WTC11 (cell line): ENCODE results near the gene LRP11. TPM values are rescaled to one million over a fixed set of nuclear protein-coding genes. Genes with fewer than 3 reads are reported as not detected.

Experiments used
- ATAC-seq: fragments of 200-7000 bp; cut with Tn5 transposase; 2 replicates; pipeline ENCODE4 v1.10.0; 2021; ENCODE audit warnings: mild to moderate bottlenecking, moderate library complexity
- CTCF ChIA-PET: fragments of 300-600 bp; sonication (Branson Sonifier 250); formaldehyde crosslinking; loops from one replicate; lab custom pipeline; 2021; ENCODE audit warnings: antibody characterized with exemption; lab: Charles Lee
- POLR2A ChIA-PET: fragments of 350-600 bp; sonication (Branson Sonifier 250); formaldehyde crosslinking; loops from one replicate; lab custom pipeline; 2021; ENCODE audit warnings: antibody characterized with exemption; lab: Charles Lee
- DNase-seq: peaks from one replicate; pipeline ENCODE4 v3.0.0; 2021; ENCODE audit warnings: low spot score
- H3K27ac Mint-ChIP-seq: 2 replicates; pipeline ENCODE4 v1.8.0; 2021; ENCODE audit warnings: mixed read lengths
- H3K27me3 Mint-ChIP-seq: 2 replicates; pipeline ENCODE4 v1.8.0; 2021; ENCODE audit warnings: low read depth, mild to moderate bottlenecking, moderate library complexity, mixed read lengths
- H3K36me3 Mint-ChIP-seq: 2 replicates; pipeline ENCODE4 v1.8.0; 2021; ENCODE audit warnings: mixed read lengths
- H3K4me1 Mint-ChIP-seq: 2 replicates; pipeline ENCODE4 v1.8.0; 2022; ENCODE audit warnings: mixed read lengths
- H3K4me3 Mint-ChIP-seq: 2 replicates; pipeline ENCODE4 v1.8.0; 2021; ENCODE audit warnings: mild to moderate bottlenecking, moderate library complexity, mixed read lengths
- H3K9me3 Mint-ChIP-seq: 2 replicates; pipeline ENCODE4 v1.8.0; 2021; ENCODE audit warnings: mixed read lengths
- ARID4B ChIP-seq: sonication (generic); formaldehyde crosslinking; IDR thresholded peaks from 2 replicates; pipeline ENCODE4 v1.8.0; 2023; ENCODE audit warnings: missing genetic modification reagents, mild to moderate bottlenecking, borderline replicate concordance
- CREB1 ChIP-seq: sonication (generic); formaldehyde crosslinking; IDR thresholded peaks from 2 replicates; pipeline ENCODE4 v1.8.0; 2023; ENCODE audit warnings: mild to moderate bottlenecking, missing genetic modification reagents
- ESRRA ChIP-seq: sonication (generic); formaldehyde crosslinking; IDR thresholded peaks from 2 replicates; pipeline ENCODE4 v1.8.1; 2022; ENCODE audit warnings: mild to moderate bottlenecking, missing genetic modification reagents, borderline replicate concordance
- FOXK1 ChIP-seq: sonication (generic); formaldehyde crosslinking; IDR thresholded peaks from 2 replicates; pipeline ENCODE4 v1.8.0; 2022; ENCODE audit warnings: mild to moderate bottlenecking, moderate library complexity, missing genetic modification reagents
- GTF2I ChIP-seq: fragments of 250-450 bp; sonication (Bioruptor Pico); conservative IDR thresholded peaks from 2 replicates; pipeline ENCODE4 v1.4.0; 2021; ENCODE audit warnings: mild to moderate bottlenecking
- HMGA2 ChIP-seq: fragments of 250-450 bp; sonication (Bioruptor Pico); IDR thresholded peaks from 2 replicates; pipeline ENCODE4 v1.4.0; 2021; ENCODE audit warnings: mild to moderate bottlenecking, moderate library complexity
- NFE2L1 ChIP-seq: sonication (generic); formaldehyde crosslinking; IDR thresholded peaks from 2 replicates; pipeline ENCODE4 v1.8.1; 2023; ENCODE audit warnings: missing genetic modification reagents
- NR2C2 ChIP-seq: sonication (generic); formaldehyde crosslinking; IDR thresholded peaks from 2 replicates; pipeline ENCODE4 v1.8.0; 2022; ENCODE audit warnings: mild to moderate bottlenecking, missing genetic modification reagents
- PRDM15 ChIP-seq: sonication (generic); formaldehyde crosslinking; IDR thresholded peaks from 2 replicates; pipeline ENCODE4 v1.8.0; 2022; ENCODE audit warnings: missing genetic modification reagents
- SP1 ChIP-seq: sonication (generic); formaldehyde crosslinking; conservative IDR thresholded peaks from 2 replicates; pipeline ENCODE4 v1.8.1; 2022; ENCODE audit warnings: missing genetic modification reagents
- STAT6 ChIP-seq: sonication (generic); formaldehyde crosslinking; conservative IDR thresholded peaks from 2 replicates; pipeline ENCODE4 v1.8.1; 2023; ENCODE audit warnings: mild to moderate bottlenecking, low read depth, missing genetic modification reagents, moderate library complexity
- TCF7 ChIP-seq: sonication (generic); formaldehyde crosslinking; IDR thresholded peaks from 2 replicates; pipeline ENCODE4 v1.8.0; 2022; ENCODE audit warnings: mild to moderate bottlenecking, low read depth, missing genetic modification reagents, moderate library complexity
- TEAD1 ChIP-seq: sonication (generic); formaldehyde crosslinking; IDR thresholded peaks from 2 replicates; pipeline ENCODE4 v1.8.0; 2022; ENCODE audit warnings: mild to moderate bottlenecking, missing genetic modification reagents
- ZNF232 ChIP-seq: sonication (generic); formaldehyde crosslinking; IDR thresholded peaks from 2 replicates; pipeline ENCODE4 v1.8.0; 2022; ENCODE audit warnings: mild to moderate bottlenecking, missing genetic modification reagents
- ZNF396 ChIP-seq: fragments of 250-450 bp; sonication (Bioruptor Pico); IDR thresholded peaks from 2 replicates; pipeline ENCODE4 v1.8.0; 2021; ENCODE audit warnings: mild to moderate bottlenecking, moderate library complexity, borderline replicate concordance
- ZNF416 ChIP-seq: fragments of 250-450 bp; sonication (Bioruptor Pico); IDR thresholded peaks from 2 replicates; pipeline ENCODE4 v1.9.0; 2021; ENCODE audit warnings: mild to moderate bottlenecking, inconsistent platforms
- ZNF425 ChIP-seq: fragments of 250-450 bp; sonication (Bioruptor Pico); conservative IDR thresholded peaks from 2 replicates; pipeline ENCODE4 v1.9.0; 2021; ENCODE audit warnings: mild to moderate bottlenecking
- ZNF671 ChIP-seq: fragments of 250-450 bp; sonication (Bioruptor Pico); IDR thresholded peaks from 2 replicates; pipeline ENCODE4 v1.8.0; 2021; ENCODE audit warnings: mild to moderate bottlenecking
- total RNA-seq: library from RNA; stranded (reverse); gene quantifications from 3 replicates; pipeline ENCODE4 v1.2.3, GENCODE V29; 2021
- TF ChIP-seq, protein P1 (sequence below): sonication (generic); formaldehyde crosslinking; conservative IDR thresholded peaks from 2 replicates; pipeline ENCODE4 v1.8.1; 2022; ENCODE audit warnings: mild to moderate bottlenecking, missing genetic modification reagents
- TF ChIP-seq, protein P2 (sequence below): fragments of 250-450 bp; sonication (Bioruptor Pico); IDR thresholded peaks from 2 replicates; pipeline ENCODE4 v1.9.0; 2021; ENCODE audit warnings: mild to moderate bottlenecking, borderline replicate concordance

LRP11 gene
- total RNA-seq, 1 experiment from 2014 or later = 19.8 TPM

GRCh38 chr6:149869275-149869892 lies 5.2 kb upstream of the LRP11 start:
- peaks cover 17% of the 10 kb centered on the region for H3K4me1 Mint-ChIP-seq
- DNase-seq (no peak), ATAC-seq (no peak)
- ChIA-PET CTCF (interaction anchor here (1.4 kb wide), 1 partner anchor 29 kb away, joined by 5 read pairs; no protein-coding TSS in a partner anchor), POLR2A (no interaction called here)
- peaks cover 20% of the 10 kb centered on the region for H3K9me3 Mint-ChIP-seq
- no peaks in the 10 kb centered on the region for H3K36me3 Mint-ChIP-seq
- no peak overlapping the region for H3K4me3 Mint-ChIP-seq
- TF ChIP-seq ARID4B (CRISPR knock-in tag) (no peak), ZNF232 (no peak), NFE2L1 (CRISPR knock-in tag) (no peak), GTF2I (CRISPR knock-in tag) (no peak), SP1 (CRISPR knock-in tag) (no peak), ZNF425 (CRISPR knock-in tag) (no peak), HMGA2 (CRISPR knock-in tag) (no peak), PRDM15 (CRISPR knock-in tag) (no peak), ZNF671 (no peak), ESRRA (CRISPR knock-in tag) (no peak), ZNF416 (CRISPR knock-in tag) (no peak), ZNF396 (CRISPR knock-in tag) (no peak), NR2C2 (no peak), FOXK1 (CRISPR knock-in tag) (no peak), TEAD1 (no peak), TCF7 (CRISPR knock-in tag) (no peak), CREB1 (no peak), STAT6 (CRISPR knock-in tag) (no peak)
- TF ChIP-seq, protein P1, sequence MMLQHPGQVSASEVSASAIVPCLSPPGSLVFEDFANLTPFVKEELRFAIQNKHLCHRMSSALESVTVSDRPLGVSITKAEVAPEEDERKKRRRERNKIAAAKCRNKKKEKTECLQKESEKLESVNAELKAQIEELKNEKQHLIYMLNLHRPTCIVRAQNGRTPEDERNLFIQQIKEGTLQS (CRISPR knock-in tag) = no peak
- TF ChIP-seq, protein P2, sequence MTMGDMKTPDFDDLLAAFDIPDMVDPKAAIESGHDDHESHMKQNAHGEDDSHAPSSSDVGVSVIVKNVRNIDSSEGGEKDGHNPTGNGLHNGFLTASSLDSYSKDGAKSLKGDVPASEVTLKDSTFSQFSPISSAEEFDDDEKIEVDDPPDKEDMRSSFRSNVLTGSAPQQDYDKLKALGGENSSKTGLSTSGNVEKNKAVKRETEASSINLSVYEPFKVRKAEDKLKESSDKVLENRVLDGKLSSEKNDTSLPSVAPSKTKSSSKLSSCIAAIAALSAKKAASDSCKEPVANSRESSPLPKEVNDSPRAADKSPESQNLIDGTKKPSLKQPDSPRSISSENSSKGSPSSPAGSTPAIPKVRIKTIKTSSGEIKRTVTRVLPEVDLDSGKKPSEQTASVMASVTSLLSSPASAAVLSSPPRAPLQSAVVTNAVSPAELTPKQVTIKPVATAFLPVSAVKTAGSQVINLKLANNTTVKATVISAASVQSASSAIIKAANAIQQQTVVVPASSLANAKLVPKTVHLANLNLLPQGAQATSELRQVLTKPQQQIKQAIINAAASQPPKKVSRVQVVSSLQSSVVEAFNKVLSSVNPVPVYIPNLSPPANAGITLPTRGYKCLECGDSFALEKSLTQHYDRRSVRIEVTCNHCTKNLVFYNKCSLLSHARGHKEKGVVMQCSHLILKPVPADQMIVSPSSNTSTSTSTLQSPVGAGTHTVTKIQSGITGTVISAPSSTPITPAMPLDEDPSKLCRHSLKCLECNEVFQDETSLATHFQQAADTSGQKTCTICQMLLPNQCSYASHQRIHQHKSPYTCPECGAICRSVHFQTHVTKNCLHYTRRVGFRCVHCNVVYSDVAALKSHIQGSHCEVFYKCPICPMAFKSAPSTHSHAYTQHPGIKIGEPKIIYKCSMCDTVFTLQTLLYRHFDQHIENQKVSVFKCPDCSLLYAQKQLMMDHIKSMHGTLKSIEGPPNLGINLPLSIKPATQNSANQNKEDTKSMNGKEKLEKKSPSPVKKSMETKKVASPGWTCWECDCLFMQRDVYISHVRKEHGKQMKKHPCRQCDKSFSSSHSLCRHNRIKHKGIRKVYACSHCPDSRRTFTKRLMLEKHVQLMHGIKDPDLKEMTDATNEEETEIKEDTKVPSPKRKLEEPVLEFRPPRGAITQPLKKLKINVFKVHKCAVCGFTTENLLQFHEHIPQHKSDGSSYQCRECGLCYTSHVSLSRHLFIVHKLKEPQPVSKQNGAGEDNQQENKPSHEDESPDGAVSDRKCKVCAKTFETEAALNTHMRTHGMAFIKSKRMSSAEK (CRISPR knock-in tag) = no peak
- H3K27ac Mint-ChIP-seq = no peak overlapping the region
- H3K27me3 Mint-ChIP-seq = no peaks in the 10 kb centered on the region; the same call in 1 of the 2 replicates
